Spinal cord (tissue), 10 donors: Measurements from ENCODE around the gene TBX21. TPM values are rescaled to one million over a fixed set of nuclear protein-coding genes. Genes with fewer than 3 reads are reported as not detected.
A peak's percentile ranks its signal among the peaks of the same experiment; 100 is the strongest.

Experiments
- DNase-seq, 6 donors: peaks; one replicate each; pipeline versions ENCODE4 v3.0.0 to v3.0.0-alpha.2; 2013 to 2015; ENCODE audit warnings: low spot score in 6 of 6, low read depth in 4 of 6
- H3K27ac ChIP-seq: one replicate; pipeline ENCODE4 v1.5.1; 2013; ENCODE audit warnings: low read depth, low read length, control low read depth
- H3K27me3 ChIP-seq: one replicate; pipeline ENCODE4 v1.6.1; 2013; ENCODE audit warnings: low read length; ENCODE audit not compliant: control insufficient read depth, insufficient read depth
- H3K36me3 ChIP-seq: one replicate; pipeline ENCODE4 v1.6.1; 2013; ENCODE audit warnings: low read length; ENCODE audit not compliant: control insufficient read depth, insufficient read depth
- H3K4me1 ChIP-seq: one replicate; pipeline ENCODE4 v1.6.1; 2013; ENCODE audit warnings: low read length; ENCODE audit not compliant: control insufficient read depth, insufficient read depth
- H3K4me3 ChIP-seq: one replicate; pipeline ENCODE4 v1.5.1; 2013; ENCODE audit warnings: low read depth, low read length, control low read depth
- H3K9me3 ChIP-seq: one replicate; pipeline ENCODE4 v1.6.1; 2013; ENCODE audit warnings: low read length; ENCODE audit not compliant: control insufficient read depth, insufficient read depth
- WGBS: methylation state at CpG from one replicate; pipeline ENCODE4 v1.1.5; 2013; ENCODE audit warnings: missing lambda C conversion rate; ENCODE audit not compliant: insufficient coverage; 5-methylcytosine and 5-hydroxymethylcytosine counted together
- polyA plus RNA-seq, 2 donors: library from polyadenylated mRNA; unstranded; fragments of 120-200 nt; gene quantifications; one replicate each; pipeline ENCODE4 v1.2.1, GENCODE V29; 2013; ENCODE audit not compliant: insufficient read length in 2 of 2
- total RNA-seq, 2 donors: library from RNA; depleted of rRNA in 1 of 2; stranded (reverse); fragments of 120-200 nt in 1 of 2; fragments of >200 nt in 1 of 2; gene quantifications; one replicate each; pipeline versions ENCODE4 v1.2.3 to v1.2.4, GENCODE V29; 2013 to 2014
- donor health status: healthy.

TBX21 gene
- total and polyA plus RNA-seq, 4 donors = 0.17 to 0.36 (median 0.26) TPM

DNA sequence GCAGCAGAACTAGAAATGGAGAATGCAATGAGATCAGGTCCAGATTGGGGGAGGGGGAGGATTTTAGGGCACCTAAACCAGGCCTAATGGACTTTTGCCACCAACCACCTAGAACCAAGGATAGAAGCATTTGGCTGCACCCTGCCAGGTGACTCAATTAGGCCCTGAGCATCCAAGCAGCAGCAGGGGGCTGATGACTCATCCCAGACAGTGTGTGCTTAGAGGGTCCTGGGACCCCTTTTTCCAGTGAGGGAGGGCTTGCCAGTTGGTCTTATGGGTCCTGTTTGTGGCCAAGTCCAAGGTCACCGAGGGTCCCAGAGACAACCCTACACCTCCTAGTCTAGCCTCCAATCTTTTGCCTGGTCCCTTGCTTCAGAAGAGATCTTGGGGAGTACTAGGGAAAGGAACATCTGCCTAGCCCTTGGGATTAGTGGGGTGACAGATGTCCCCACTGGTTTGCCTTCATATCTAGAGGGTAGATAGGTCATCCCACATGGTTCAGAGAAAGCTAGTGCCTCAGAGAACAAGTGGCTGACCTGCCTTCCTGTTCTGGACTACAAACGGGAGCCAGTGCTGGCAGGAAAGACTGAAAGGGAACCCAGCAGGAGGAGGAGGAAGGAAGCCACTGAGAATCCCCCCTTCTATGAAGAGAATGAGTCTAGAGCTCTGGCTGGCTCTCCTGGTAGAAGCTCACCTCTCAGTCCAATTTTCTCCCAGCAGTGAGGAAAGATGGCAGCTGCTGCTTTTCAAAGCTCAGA is 40.7 kb upstream of the TBX21 start:
- Histone ChIP-seq H3K9me3 (no peaks in the 10 kb centered on the region), H3K4me3 (no peak overlapping the region), H3K27ac (no peak overlapping the region), H3K4me1 (peaks cover 35% of the 10 kb centered on the region), H3K36me3 (peaks cover 23% of the 10 kb centered on the region), H3K27me3 (no peaks in the 10 kb centered on the region)
- WGBS = no CpG with 5 or more reads among the region's 2 CpGs
- DNase-seq = no peak

DNA sequence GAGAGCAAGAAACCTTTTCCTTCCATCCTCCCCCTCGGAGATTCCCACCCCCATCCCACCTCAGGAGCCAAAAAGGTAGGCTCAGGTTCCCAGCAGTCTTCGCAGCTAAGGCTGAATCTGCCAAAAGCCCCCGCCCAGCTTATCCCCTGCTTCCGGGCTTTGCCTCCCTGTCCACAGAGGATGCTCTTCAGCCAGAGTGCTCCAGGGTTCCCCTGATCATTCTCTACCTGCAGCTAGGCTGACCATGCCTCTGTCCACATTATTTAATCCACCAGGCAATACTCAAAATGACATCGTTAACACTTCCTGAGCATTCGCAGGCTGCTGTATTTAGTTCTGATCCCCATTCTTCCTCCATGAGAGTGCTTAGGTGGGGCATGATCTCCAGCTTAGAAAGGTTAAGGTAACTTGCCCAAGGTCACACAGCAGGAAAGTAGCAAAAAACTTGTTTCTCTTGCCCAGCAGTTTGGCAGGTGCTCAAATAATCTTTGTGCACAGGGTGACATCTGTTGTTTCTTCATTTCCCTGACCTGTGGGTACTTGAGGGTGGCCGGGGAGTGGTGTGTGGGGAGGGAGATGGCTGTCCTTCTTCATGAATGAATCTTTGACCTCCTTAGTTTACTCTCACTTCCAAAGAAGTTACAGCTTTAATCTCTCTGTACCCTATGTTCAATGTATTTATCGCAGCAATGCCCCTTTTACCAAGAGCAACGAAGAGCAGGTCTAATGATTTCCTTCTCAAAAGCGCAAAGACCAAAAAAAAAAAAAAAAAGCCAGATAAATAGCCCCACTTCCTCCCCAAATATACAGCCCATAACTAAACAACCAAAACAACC is 39.9 kb upstream of the TBX21 start:
- Histone ChIP-seq H3K4me3 (peak overlapping the region; percentile 72), H3K36me3 (peaks cover 24% of the 10 kb centered on the region), H3K9me3 (no peaks in the 10 kb centered on the region), H3K27me3 (no peaks in the 10 kb centered on the region), H3K27ac (peak overlapping the region; percentile 54), H3K4me1 (peaks cover 30% of the 10 kb centered on the region)
- no peak for DNase-seq
- 17% methylated on average over 7 of the region's 10 CpGs for WGBS

DNA sequence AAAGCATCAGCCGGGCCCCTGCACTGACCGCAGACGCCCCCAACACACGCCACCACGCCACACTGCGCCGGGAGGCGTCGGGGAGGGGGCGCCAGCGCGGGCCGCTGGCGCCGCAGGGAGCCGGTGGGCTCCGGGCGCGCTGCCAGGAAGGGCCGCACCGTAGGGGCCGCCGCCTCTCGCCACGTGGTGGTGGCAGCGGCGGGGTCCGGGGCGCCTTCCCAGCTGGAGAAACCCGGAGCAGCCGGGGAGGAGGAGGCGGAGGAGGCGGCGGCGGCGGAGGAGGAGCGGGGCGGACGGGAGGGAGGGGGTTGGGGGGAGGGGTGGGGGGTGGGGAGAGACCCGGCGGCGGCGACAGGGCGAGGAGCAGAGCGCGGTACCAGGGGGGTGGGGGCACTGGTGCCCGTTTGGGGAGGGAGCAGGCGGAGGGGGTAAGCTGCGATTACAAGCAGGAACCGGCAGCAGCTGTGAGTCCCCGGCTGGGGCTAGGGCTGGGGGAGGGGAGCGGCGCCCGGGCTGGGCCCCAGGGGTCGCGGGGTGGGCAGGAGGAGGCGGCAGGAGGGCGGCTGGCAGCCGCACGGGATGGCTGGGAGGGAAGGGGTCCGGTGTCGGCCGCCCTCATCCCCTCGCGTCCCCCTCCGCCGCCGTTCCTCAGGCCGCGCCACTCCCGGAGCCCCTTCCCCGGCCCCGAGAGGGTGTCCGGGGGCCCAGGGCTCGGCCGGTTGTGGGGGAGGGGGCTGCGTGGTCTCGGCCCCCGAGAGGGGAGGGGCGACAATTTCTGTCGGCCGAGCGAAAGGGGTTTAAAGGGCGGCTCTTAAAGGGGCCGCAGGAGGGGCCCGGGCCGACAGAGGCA is 39.1 kb upstream of the TBX21 start, which contains the start of gene TBKBP1:
Gene TBKBP1, plus strand, starts transcription at position 431 of the 850 bp plus-strand sequence. CDS start 1,952 bp downstream, outside the sequence.
- peak; percentile 68 to 94 (median 83) for DNase-seq
- peaks cover 32% of the 10 kb centered on the region for H3K4me1 ChIP-seq
- peak within 1 kb of the TSS; percentile 73 for H3K27ac ChIP-seq
- 0% methylated on average over 63 of the region's 87 CpGs for WGBS
- no peaks in the 10 kb centered on the region for H3K27me3 ChIP-seq
- peaks cover 32% of the 10 kb centered on the region for H3K36me3 ChIP-seq
- no peaks in the 10 kb centered on the region for H3K9me3 ChIP-seq
- H3K4me3 ChIP-seq = peak within 1 kb of the TSS; percentile 72

DNA sequence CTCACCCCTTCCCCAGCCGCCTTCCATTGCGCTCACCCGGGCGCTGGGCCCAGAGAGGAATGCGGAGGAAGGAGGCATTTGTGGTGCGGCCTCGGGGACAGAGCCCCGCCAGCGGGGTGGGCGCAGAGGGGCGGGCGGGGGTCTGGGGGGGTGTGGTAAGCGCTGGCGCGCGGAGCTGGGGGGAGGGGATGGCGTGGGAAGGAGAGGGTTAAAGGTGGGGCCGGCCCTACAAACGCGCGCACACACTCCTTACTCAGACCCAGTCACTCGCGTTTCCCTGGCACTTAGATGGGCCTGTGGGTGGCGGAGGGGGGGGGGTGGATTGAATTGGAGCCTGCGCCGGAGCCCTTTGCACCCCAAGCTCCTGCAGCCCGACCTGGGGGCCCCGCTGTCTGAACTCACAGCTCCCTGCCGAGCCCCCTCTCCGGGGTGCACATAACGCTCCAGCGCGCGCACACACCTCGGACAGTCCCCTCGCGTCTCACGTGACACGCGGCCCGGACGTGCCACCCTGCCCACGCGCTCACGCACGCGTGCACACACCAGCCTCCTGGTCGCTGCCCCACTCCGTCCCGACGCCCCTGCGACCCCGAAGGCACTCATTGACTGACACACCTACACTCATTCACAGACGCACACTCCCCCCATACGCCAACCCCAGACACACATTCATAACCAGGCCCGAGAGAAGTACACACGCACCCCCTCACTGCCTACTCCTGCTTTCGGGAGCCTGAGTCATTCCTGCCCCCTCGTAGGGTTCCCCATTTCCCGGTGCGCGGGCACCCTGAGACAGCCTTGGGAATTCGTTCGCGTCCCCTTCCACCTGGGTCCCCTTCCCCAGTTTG is 38.2 kb upstream of the TBX21 start:
- Histone ChIP-seq H3K27me3 (no peaks in the 10 kb centered on the region), H3K4me1 (peaks cover 37% of the 10 kb centered on the region), H3K27ac (peak overlapping the region; percentile 73), H3K9me3 (no peaks in the 10 kb centered on the region), H3K4me3 (peak overlapping the region; percentile 72), H3K36me3 (peaks cover 40% of the 10 kb centered on the region)
- peak in 5 of 6 donors; percentile 31 to 90 (median 58) for DNase-seq
- WGBS = under 1% methylated on average over 47 of the region's 65 CpGs

DNA sequence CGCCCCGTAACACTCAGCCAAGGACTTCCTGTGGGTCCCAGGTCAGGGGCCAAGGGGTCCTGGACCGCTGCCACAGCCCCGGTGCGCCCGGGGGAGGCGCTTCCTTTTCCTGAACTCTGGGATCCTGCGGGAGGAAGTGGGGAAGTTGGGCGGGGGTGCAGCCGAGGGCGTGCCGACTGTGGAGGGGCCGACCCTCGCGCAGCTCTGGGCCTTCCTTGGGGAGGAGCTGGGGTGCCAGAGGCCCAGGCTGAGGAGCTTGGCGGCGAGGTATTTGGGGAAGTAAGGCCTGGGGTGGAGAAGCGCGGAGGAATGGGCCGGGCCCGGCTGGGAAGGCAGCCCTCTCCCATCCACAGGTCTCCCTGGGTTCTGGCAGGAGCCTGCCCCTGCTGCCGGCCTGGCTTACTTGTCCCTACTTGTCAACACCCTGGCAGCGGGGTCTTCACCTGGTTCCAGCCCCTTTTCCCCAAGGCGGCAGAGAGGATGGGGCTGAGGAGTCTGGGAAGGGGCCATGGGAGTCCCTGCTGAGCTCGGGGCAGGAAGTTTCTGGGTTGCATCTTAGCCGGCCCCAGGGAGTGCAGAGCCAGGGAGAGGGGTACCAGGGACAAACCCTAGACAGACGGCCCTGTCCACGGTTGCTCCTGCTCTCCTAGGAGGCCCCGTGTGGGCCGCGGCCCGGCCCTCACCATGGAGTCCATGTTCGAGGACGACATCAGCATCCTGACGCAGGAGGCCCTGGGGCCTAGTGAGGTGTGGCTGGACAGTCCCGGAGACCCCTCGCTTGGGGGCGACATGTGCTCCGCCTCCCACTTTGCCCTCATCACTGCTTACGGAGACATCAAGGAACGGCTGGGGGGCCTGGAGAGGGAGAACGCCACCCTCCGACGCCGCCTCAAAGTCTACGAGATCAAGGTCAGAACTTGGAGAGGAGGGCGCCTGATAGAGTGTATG is 37.3 kb upstream of the TBX21 start:
- H3K36me3 ChIP-seq = peaks cover 48% of the 10 kb centered on the region
- no peak for DNase-seq
- H3K4me3 ChIP-seq = peak overlapping the region; percentile 72
- peaks cover 37% of the 10 kb centered on the region for H3K4me1 ChIP-seq
- no peaks in the 10 kb centered on the region for H3K9me3 ChIP-seq
- no peaks in the 10 kb centered on the region for H3K27me3 ChIP-seq
- 39% methylated on average over 38 of the region's 47 CpGs for WGBS
- peak overlapping the region; percentile 73 for H3K27ac ChIP-seq

DNA sequence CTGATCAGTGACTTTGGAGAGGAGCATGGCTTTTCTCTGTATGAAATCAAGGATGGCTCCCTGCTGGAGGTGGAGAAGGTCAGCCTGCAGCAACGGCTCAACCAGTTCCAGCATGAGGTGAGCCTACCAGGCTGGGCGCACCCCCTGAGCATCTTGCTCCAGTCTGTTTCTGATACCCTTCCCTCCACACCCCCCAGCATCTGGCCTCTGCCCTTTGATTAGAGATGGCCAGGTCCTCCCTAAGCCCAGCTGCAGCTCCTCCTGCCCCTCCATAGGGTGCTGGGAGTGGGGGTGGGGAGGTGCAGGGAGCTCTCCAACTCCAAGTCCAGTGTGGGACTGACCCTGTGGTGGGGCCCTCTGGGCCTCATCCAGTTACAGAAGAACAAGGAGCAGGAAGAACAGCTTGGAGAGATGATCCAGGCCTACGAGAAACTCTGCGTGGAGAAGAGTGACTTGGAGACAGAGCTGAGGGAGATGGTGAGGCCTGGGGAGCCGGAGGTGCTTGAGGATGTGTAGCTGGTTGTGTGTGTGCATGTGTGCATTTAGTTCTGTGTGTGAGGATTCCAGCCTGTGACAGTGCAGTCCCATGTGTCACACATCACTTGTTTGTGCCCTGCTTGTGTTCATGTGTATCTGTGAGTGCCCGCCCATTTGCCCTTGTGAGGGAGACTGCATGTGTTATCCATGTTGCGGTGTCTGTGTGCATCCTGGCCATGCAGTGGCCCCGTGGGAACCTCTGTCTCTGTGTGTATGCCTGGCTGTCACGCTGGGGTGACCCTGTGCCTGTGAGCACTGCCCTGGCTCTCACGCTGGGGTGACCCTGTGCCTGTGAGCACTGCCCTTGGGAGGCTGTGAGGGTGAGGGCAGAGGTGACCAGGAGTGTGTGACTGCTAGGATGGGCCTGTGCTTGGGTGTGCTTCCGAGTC is 36.1 kb upstream of the TBX21 start:
- no peak overlapping the region for H3K4me3 ChIP-seq
- peaks cover 61% of the 10 kb centered on the region for H3K36me3 ChIP-seq
- no peak for DNase-seq
- no peak overlapping the region for H3K27ac ChIP-seq
- H3K4me1 ChIP-seq = peaks cover 37% of the 10 kb centered on the region
- WGBS = 83% methylated on average over 11 of the region's 11 CpGs
- no peaks in the 10 kb centered on the region for H3K27me3 ChIP-seq
- H3K9me3 ChIP-seq = no peaks in the 10 kb centered on the region

DNA sequence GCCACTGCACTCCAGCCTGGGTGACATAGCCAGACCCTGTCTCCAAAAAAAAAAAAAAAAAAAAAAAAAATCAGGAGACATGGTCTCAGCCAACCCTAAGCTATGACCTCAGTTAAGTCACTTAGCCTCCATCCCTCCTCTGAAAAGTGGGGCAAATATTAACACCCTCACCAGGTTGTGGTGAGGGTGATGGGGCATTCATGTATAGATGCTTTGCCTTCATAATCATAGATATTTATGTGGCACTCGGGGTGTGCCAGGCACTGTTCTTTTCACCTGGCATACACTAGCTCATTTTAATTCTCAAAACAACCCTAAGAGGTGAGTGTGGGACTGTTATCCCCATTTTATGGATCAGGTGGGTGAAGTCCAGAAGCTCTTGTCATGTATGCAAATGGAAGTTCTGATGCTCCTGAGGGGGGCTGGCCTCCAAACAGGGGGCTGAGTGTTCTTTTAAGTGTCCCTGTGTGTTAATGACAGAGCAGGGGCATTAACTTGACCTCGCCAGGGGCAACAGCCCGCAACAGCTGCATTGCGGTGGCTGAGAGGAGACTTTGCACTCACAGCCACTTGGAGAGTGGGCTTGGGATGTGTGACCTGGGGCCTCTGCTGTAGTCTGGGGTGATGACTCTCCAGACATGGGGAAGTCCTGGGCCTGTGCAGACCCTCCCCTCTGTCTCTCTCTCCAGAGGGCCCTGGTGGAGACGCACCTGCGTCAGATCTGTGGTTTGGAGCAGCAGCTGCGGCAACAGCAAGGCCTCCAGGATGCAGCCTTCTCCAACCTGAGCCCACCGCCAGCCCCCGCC is 34.9 kb upstream of the TBX21 start:
- H3K36me3 ChIP-seq = peaks cover 72% of the 10 kb centered on the region
- no peaks in the 10 kb centered on the region for H3K27me3 ChIP-seq
- WGBS = 67% methylated on average over 6 of the region's 9 CpGs
- DNase-seq = no peak
- H3K4me3 ChIP-seq = no peak overlapping the region
- H3K27ac ChIP-seq = no peak overlapping the region
- H3K9me3 ChIP-seq = no peaks in the 10 kb centered on the region
- H3K4me1 ChIP-seq = peaks cover 39% of the 10 kb centered on the region
